GM12878 (cell line): ENCODE results near the gene KIAA0319L. TPM values are rescaled to one million over a fixed set of nuclear protein-coding genes. Genes with fewer than 3 reads are reported as not detected.

ENCODE experiments used
- ATAC-seq: fragments of 200-7000 bp; cut with Tn5 transposase; 3 replicates; pipeline ENCODE4 v1.9.1; 2020; ENCODE audit warnings: mild to moderate bottlenecking, moderate library complexity
- BruUV-seq: library from RNA; stranded (reverse); fragments of 400-500 nt; replicated peaks from 2 replicates; lab custom pipeline; 2021; lab: Mats Ljungman, UMichigan
- CTCF ChIA-PET: fragments of 300-600 bp; sonication (Branson Sonifier 250); formaldehyde crosslinking; extraction: SDS; loops from one replicate; lab custom pipeline; 2021; ENCODE audit warnings: inconsistent platforms; lab: Yijun Ruan, JAX
- POLR2A ChIA-PET: fragments of 350-600 bp; formaldehyde crosslinking; extraction: SDS; loops from one replicate; lab custom pipeline; 2021; ENCODE audit warnings: inconsistent platforms; lab: Charles Lee
- RAD21 ChIA-PET: fragments of 300-600 bp; sonication (Branson Sonifier 250); formaldehyde crosslinking; loops from one replicate; lab custom pipeline; 2023; ENCODE audit warnings: antibody characterized with exemption; ENCODE audit not compliant: unreplicated experiment; lab: Charles Lee
- SMC1A ChIA-PET: fragments of 300-600 bp; sonication (Branson Sonifier 250); formaldehyde crosslinking; loops from one replicate; lab custom pipeline; 2023; ENCODE audit not compliant: unreplicated experiment, uncharacterized antibody; lab: Charles Lee
- DNase-seq: peaks from one replicate; pipeline ENCODE4 v3.0.0-alpha.2; 2011; ENCODE audit warnings: low read depth, low spot score
- FAIRE-seq: peaks from 3 replicates; lab custom pipeline; 2011; peaks lifted over from hg19 to GRCh38; lab: Jason Lieb, UNC
- H2AFZ ChIP-seq: 2 replicates; pipeline ENCODE4 v1.6.0; 2011; ENCODE audit warnings: low read depth, low read length, control low read depth; ENCODE audit not compliant: control insufficient read depth
- H3K27ac ChIP-seq: 2 replicates; pipeline ENCODE4 v1.5.1; 2011; ENCODE audit warnings: control low read depth; ENCODE audit not compliant: control insufficient read depth, insufficient read depth
- H3K27me3 ChIP-seq, 2 experiments: replicated peaks in 1 of 2; 2 replicates each; pipeline versions ENCODE4 v1.6.0 to v1.6.1; 2011; ENCODE audit warnings: low read length in 1 of 2; ENCODE audit not compliant: control insufficient read depth in 2 of 2, insufficient read depth in 2 of 2
- H3K36me3 ChIP-seq, 2 experiments: 2 replicates each; pipeline ENCODE4 v1.5.1; 2011; ENCODE audit warnings: low read length in 1 of 2; ENCODE audit not compliant: control insufficient read depth in 2 of 2, insufficient read depth in 2 of 2
- H3K4me1 ChIP-seq: 2 replicates; pipeline ENCODE4 v1.6.1; 2011; ENCODE audit warnings: mild to moderate bottlenecking, low read length, moderate library complexity, mixed read lengths; ENCODE audit not compliant: control insufficient read depth, insufficient read depth
- H3K4me2 ChIP-seq: 2 replicates; pipeline ENCODE4 v1.6.0; 2011; ENCODE audit warnings: control low read depth; ENCODE audit not compliant: control insufficient read depth, insufficient read depth
- H3K4me3 ChIP-seq: fragments of 200-600 bp; sonication (generic); 2 replicates; pipeline ENCODE4 v1.5.1; 2016
- H3K79me2 ChIP-seq: 2 replicates; pipeline ENCODE4 v1.6.0; 2011; ENCODE audit warnings: low read length; ENCODE audit not compliant: control insufficient read depth, insufficient read depth
- H3K9ac ChIP-seq: 2 replicates; pipeline ENCODE4 v1.8.0; 2011; ENCODE audit warnings: low read length, control low read depth, mixed read lengths; ENCODE audit not compliant: control insufficient read depth, insufficient read depth
- H3K9me3 ChIP-seq: replicated peaks from 3 replicates; pipeline ENCODE4 v1.5.1; 2011; ENCODE audit warnings: mild to moderate bottlenecking, low read length; ENCODE audit not compliant: control insufficient read depth, insufficient read depth
- H4K20me1 ChIP-seq: 2 replicates; pipeline ENCODE4 v1.6.0; 2011; ENCODE audit not compliant: control insufficient read depth, insufficient read depth
- BHLHE40 ChIP-seq, 2 experiments: fragments of 450-650 bp in 1 of 2; IDR thresholded peaks; 2 replicates each; pipeline ENCODE4 v1.6.1; 2011 to 2017; ENCODE audit warnings: low read depth in 2 of 2, borderline replicate concordance in 1 of 2, improper control_type of control experiment in 1 of 2, low read length in 1 of 2, mild to moderate bottlenecking in 1 of 2
- CBX3 ChIP-seq: fragments of 200-600 bp; sonication (generic); IDR thresholded peaks from 2 replicates; pipeline ENCODE4 v1.6.1; 2016; ENCODE audit warnings: low read depth, borderline replicate concordance
- KAT2A ChIP-seq: conservative IDR thresholded peaks from 2 replicates; pipeline ENCODE4 v1.6.1; 2011; ENCODE audit warnings: low read depth, low read length; ENCODE audit not compliant: control insufficient read depth
- RAD21 ChIP-seq: IDR thresholded peaks from 2 replicates; pipeline ENCODE4 v1.6.1; 2011; ENCODE audit warnings: mild to moderate bottlenecking, low read depth, low read length, moderate library complexity; ENCODE audit not compliant: insufficient read depth
- RBBP5 ChIP-seq: fragments of 200-600 bp; sonication (generic); conservative IDR thresholded peaks from 2 replicates; pipeline ENCODE4 v1.6.1; 2016
- RFX5 ChIP-seq: IDR thresholded peaks from 2 replicates; pipeline ENCODE4 v1.6.1; 2011; ENCODE audit warnings: low read depth, low read length, improper control_type of control experiment
- SUPT20H ChIP-seq: IDR thresholded peaks from 2 replicates; pipeline ENCODE4 v1.6.1; 2011; ENCODE audit warnings: low read depth, mild to moderate bottlenecking, low read length, moderate library complexity, borderline replicate concordance; ENCODE audit not compliant: control insufficient read depth
- WRNIP1 ChIP-seq: IDR thresholded peaks from 2 replicates; pipeline ENCODE4 v1.6.1; 2011; ENCODE audit warnings: low read depth, low read length, improper control_type of control experiment, borderline replicate concordance
- WGBS: methylation state at CpG from one replicate; pipeline ENCODE4 v1.1.6; 2016; ENCODE audit warnings: low lambda C conversion rate; ENCODE audit not compliant: insufficient replicate concordance, insufficient coverage; ENCODE audit errors: missing lambda C conversion rate; 5-methylcytosine and 5-hydroxymethylcytosine counted together
- in situ Hi-C: fragments of 300-500 bp; cut with MboI; formaldehyde crosslinking; loops from 9 replicates; pipeline ENCODE4 v1.14.3; 2018; ENCODE audit warnings: mixed read lengths
- intact Hi-C: fragments of 100-400 bp; cut with micrococcal nuclease; formaldehyde crosslinking; loops from one replicate; pipeline ENCODE4 v1.14.2; 2022; ENCODE audit not compliant: unreplicated experiment
- polyA plus RNA-seq, 11 experiments: library from polyadenylated mRNA; depleted of rRNA in 4 of 11; unstranded in 6 of 11; stranded (reverse) in 5 of 11; fragments of >200 nt; fragmentation: Nextera tagmentation in 4 of 11; fragmentation: Illumina TruSeq in 1 of 11; extraction: Ambion mirVana in 4 of 11; extraction: Trizol in 1 of 11; gene quantifications; 1 replicate in 1 of 11; 2 replicates in 10 of 11; pipeline versions ENCODE4 v1.2.1 to v1.2.3, GENCODE V29; 2011 to 2016; ENCODE audit warnings: inconsistent platforms in 2 of 11, missing spikeins in 2 of 11, low read depth in 1 of 11
- total RNA-seq, 4 experiments: library from RNA; depleted of rRNA in 3 of 4; stranded (reverse); fragments of >200 nt in 3 of 4; fragmentation: Illumina TruSeq in 1 of 4; extraction: Trizol in 1 of 4; gene quantifications; 2 replicates each; pipeline versions ENCODE4 v1.2.1 to v1.2.3, GENCODE V29; 2013 to 2021
- TF ChIP-seq, protein P1 (sequence below), 3 experiments: IDR thresholded peaks in 2 of 3; conservative IDR thresholded peaks in 1 of 3; 2 replicates each; pipeline ENCODE4 v1.5.1; 2011; ENCODE audit warnings: low read depth in 3 of 3, low read length in 3 of 3, mild to moderate bottlenecking in 3 of 3, control low read depth in 2 of 3, moderate library complexity in 2 of 3, inconsistent platforms in 1 of 3, mixed read lengths in 1 of 3; ENCODE audit not compliant: control insufficient read depth in 2 of 3, insufficient read depth in 1 of 3; ENCODE audit errors: extremely low read depth in 1 of 3
- TF ChIP-seq, protein P2 (sequence below): IDR thresholded peaks from 2 replicates; pipeline ENCODE4 v1.6.1; 2011; ENCODE audit warnings: borderline replicate concordance, low read depth, mild to moderate bottlenecking, moderate library complexity, low read length; ENCODE audit not compliant: insufficient read depth, poor library complexity, severe bottlenecking
- TF ChIP-seq, protein P3 (sequence below): fragments of 450-650 bp; IDR thresholded peaks from 2 replicates; pipeline ENCODE4 v1.6.1; 2018; ENCODE audit warnings: mild to moderate bottlenecking, low read depth, moderate library complexity; ENCODE audit not compliant: partially characterized antibody
- TF ChIP-seq, protein P4 (sequence below): fragments of 150-350 bp; IDR thresholded peaks from 2 replicates; pipeline ENCODE4 v1.6.1; 2016; ENCODE audit warnings: low read depth, low read length

KIAA0319L gene
- total and polyA plus RNA-seq, 10 of the 15 experiments (the other 5 are each of a cell fraction or from before 2014, with no cell fraction given) = 2.6 to 57.8 (median 25.4) TPM

DNA sequence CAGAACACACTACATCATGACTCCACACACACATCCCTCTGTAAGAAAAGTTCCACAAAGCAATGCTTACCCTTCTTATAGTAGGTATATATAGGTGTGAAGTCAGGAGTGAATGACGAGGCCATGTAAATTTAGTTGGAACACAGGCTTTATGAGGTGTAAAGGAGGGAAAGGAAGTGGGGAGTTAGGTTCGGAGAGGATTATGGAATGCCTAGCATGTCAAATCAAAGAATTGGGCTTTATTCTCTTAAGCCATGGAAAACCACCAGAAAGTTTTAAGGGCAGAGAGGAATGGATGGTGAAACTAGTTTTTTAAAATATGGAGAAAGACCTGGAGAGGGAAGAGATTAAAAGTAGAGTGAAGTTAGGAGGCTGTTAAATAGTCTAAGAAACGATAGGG, 42.2 kb upstream of the KIAA0319L start (continued):
- TF ChIP-seq, protein P1, sequence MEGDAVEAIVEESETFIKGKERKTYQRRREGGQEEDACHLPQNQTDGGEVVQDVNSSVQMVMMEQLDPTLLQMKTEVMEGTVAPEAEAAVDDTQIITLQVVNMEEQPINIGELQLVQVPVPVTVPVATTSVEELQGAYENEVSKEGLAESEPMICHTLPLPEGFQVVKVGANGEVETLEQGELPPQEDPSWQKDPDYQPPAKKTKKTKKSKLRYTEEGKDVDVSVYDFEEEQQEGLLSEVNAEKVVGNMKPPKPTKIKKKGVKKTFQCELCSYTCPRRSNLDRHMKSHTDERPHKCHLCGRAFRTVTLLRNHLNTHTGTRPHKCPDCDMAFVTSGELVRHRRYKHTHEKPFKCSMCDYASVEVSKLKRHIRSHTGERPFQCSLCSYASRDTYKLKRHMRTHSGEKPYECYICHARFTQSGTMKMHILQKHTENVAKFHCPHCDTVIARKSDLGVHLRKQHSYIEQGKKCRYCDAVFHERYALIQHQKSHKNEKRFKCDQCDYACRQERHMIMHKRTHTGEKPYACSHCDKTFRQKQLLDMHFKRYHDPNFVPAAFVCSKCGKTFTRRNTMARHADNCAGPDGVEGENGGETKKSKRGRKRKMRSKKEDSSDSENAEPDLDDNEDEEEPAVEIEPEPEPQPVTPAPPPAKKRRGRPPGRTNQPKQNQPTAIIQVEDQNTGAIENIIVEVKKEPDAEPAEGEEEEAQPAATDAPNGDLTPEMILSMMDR (IDR thresholded peaks at IDR 0.05 in 2 of 3, conservative IDR thresholded peaks at IDR 0.05 in 1 of 3; ENCODE audit: control insufficient read depth in 2 of 3, extremely low read depth in 1 of 3, insufficient read depth in 1 of 3, low read depth in 3 of 3, low read length in 3 of 3) = no peak
- no peak for TF ChIP-seq RAD21

DNA sequence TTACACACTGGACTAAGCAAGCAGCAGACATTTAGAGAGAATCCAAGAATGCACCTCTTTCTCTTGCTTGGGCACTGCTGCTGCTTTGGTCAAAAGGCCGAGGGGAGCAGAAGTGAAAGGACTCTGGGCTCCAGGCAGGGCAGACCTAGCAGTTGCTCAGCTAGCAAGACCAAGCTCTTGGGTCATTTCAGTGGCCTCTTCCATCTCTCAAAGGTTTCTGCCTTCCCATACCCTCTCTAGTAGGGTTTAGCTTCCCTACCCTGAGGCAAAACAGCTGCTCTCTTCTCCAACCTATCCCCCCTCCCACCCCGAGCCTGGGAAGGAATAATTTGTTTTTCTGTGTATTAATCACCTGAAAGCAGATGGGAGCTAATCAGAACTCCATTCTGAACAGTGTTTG, 41.7 kb upstream of the KIAA0319L start:
- DNase-seq = no peak
- no peaks in the 10 kb centered on the region for H3K4me1 ChIP-seq
- BruUV-seq = no TSS peak
- H3K79me2 ChIP-seq = no peaks in the 10 kb centered on the region
- no peaks in the 10 kb centered on the region for H3K27me3 ChIP-seq
- WGBS = 3% methylated on average over 2 of the region's 2 CpGs
- ChIA-PET RAD21 (no interaction called here), CTCF (no interaction called here), POLR2A (interaction anchor here (0.6 kb wide), 1 partner anchor 144 kb away, joined by 4 read pairs; no protein-coding TSS in a partner anchor), SMC1A (no interaction called here)
- no peak overlapping the region for H3K9ac ChIP-seq
- H2AFZ ChIP-seq = no peak overlapping the region
- ATAC-seq = no peak
- peaks cover 9 to 26% of the 10 kb centered on the region in 2 experiments; a peak in 3 of 4 replicates for H3K36me3 ChIP-seq
- intact Hi-C loops (no loop called here), in situ Hi-C loops (no loop called here)
- no peaks in the 10 kb centered on the region for H4K20me1 ChIP-seq
- no peak overlapping the region for H3K4me2 ChIP-seq
- no peak overlapping the region for H3K4me3 ChIP-seq
- no peaks in the 10 kb centered on the region for H3K9me3 ChIP-seq
- no peak overlapping the region for H3K27ac ChIP-seq
- no peak for FAIRE-seq
- no peak for TF ChIP-seq SUPT20H
- TF ChIP-seq BHLHE40 (IDR thresholded peaks at IDR 0.05; ENCODE audit: borderline replicate concordance in 1 of 2, low read depth in 2 of 2, low read length in 1 of 2) = no peak
- TF ChIP-seq RBBP5 = no peak
- TF ChIP-seq, protein P2, sequence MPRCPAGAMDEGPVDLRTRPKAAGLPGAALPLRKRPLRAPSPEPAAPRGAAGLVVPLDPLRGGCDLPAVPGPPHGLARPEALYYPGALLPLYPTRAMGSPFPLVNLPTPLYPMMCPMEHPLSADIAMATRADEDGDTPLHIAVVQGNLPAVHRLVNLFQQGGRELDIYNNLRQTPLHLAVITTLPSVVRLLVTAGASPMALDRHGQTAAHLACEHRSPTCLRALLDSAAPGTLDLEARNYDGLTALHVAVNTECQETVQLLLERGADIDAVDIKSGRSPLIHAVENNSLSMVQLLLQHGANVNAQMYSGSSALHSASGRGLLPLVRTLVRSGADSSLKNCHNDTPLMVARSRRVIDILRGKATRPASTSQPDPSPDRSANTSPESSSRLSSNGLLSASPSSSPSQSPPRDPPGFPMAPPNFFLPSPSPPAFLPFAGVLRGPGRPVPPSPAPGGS = no peak
- no peak for TF ChIP-seq CBX3
- TF ChIP-seq RFX5 = no peak
- TF ChIP-seq, protein P3, sequence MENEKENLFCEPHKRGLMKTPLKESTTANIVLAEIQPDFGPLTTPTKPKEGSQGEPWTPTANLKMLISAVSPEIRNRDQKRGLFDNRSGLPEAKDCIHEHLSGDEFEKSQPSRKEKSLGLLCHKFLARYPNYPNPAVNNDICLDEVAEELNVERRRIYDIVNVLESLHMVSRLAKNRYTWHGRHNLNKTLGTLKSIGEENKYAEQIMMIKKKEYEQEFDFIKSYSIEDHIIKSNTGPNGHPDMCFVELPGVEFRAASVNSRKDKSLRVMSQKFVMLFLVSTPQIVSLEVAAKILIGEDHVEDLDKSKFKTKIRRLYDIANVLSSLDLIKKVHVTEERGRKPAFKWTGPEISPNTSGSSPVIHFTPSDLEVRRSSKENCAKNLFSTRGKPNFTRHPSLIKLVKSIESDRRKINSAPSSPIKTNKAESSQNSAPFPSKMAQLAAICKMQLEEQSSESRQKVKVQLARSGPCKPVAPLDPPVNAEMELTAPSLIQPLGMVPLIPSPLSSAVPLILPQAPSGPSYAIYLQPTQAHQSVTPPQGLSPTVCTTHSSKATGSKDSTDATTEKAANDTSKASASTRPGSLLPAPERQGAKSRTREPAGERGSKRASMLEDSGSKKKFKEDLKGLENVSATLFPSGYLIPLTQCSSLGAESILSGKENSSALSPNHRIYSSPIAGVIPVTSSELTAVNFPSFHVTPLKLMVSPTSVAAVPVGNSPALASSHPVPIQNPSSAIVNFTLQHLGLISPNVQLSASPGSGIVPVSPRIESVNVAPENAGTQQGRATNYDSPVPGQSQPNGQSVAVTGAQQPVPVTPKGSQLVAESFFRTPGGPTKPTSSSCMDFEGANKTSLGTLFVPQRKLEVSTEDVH = no peak
- TF ChIP-seq, protein P4, sequence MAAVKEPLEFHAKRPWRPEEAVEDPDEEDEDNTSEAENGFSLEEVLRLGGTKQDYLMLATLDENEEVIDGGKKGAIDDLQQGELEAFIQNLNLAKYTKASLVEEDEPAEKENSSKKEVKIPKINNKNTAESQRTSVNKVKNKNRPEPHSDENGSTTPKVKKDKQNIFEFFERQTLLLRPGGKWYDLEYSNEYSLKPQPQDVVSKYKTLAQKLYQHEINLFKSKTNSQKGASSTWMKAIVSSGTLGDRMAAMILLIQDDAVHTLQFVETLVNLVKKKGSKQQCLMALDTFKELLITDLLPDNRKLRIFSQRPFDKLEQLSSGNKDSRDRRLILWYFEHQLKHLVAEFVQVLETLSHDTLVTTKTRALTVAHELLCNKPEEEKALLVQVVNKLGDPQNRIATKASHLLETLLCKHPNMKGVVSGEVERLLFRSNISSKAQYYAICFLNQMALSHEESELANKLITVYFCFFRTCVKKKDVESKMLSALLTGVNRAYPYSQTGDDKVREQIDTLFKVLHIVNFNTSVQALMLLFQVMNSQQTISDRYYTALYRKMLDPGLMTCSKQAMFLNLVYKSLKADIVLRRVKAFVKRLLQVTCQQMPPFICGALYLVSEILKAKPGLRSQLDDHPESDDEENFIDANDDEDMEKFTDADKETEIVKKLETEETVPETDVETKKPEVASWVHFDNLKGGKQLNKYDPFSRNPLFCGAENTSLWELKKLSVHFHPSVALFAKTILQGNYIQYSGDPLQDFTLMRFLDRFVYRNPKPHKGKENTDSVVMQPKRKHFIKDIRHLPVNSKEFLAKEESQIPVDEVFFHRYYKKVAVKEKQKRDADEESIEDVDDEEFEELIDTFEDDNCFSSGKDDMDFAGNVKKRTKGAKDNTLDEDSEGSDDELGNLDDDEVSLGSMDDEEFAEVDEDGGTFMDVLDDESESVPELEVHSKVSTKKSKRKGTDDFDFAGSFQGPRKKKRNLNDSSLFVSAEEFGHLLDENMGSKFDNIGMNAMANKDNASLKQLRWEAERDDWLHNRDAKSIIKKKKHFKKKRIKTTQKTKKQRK = no peak
- no peak for TF ChIP-seq WRNIP1
- no peak for TF ChIP-seq KAT2A
